Gastroesophageal sphincter (tissue), 4 donors: ENCODE data around the gene ARF1. TPM values are rescaled to one million over a fixed set of nuclear protein-coding genes. Genes with fewer than 3 reads are reported as not detected.

Experiments
- ATAC-seq: fragments of 150-250 bp; one replicate; pipeline ENCODE4 v1.9.1; 2016; ENCODE audit warnings: mild to moderate bottlenecking, moderate library complexity
- H3K27ac ChIP-seq, 4 donors: fragments of 200-600 bp; sonication (generic) in 3 of 4; 1 replicate in 3 of 4; 2 replicates in 1 of 4; pipeline ENCODE4 v1.5.1; 2016 to 2019
- H3K27me3 ChIP-seq: fragments of 200-600 bp; sonication (generic); one replicate; pipeline ENCODE4 v1.5.1; 2019
- H3K36me3 ChIP-seq, 2 donors: fragments of 200-600 bp; sonication (generic); one replicate each; pipeline ENCODE4 v1.5.1; 2019; ENCODE audit warnings: control low read depth in 1 of 2
- H3K4me1 ChIP-seq, 3 donors: fragments of 200-600 bp; sonication (generic); 1 replicate in 2 of 3; 2 replicates in 1 of 3; pipeline ENCODE4 v1.5.1; 2016 to 2019; ENCODE audit warnings: control low read depth in 2 of 3
- H3K4me3 ChIP-seq, 2 donors: fragments of 200-600 bp; sonication (generic); one replicate each; pipeline ENCODE4 v1.5.1; 2019; ENCODE audit warnings: mild to moderate bottlenecking in 1 of 2, moderate library complexity in 1 of 2
- H3K9me3 ChIP-seq, 3 donors: fragments of 200-600 bp; sonication (generic); one replicate each; pipeline ENCODE4 v1.5.1; 2017 to 2019; ENCODE audit warnings: control low read depth in 2 of 3
- CTCF ChIP-seq, 4 experiments: fragments of 200-600 bp in 2 of 4; fragments of 450-650 bp in 2 of 4; sonication (generic) in 1 of 4; IDR thresholded peaks; one replicate each; pipeline ENCODE4 v1.5.1; 2017 to 2019; ENCODE audit warnings: antibody characterized with exemption in 4 of 4, mild to moderate bottlenecking in 2 of 4, moderate library complexity in 2 of 4
- EP300 ChIP-seq: sonication (generic); formaldehyde crosslinking; IDR thresholded peaks from one replicate; pipeline ENCODE4 v1.6.1; 2017; ENCODE audit warnings: antibody characterized with exemption, mild to moderate bottlenecking
- POLR2A ChIP-seq, 2 donors: fragments of 450-650 bp; IDR thresholded peaks; one replicate each; pipeline ENCODE4 v1.6.1; 2017; ENCODE audit warnings: antibody characterized with exemption in 2 of 2, mild to moderate bottlenecking in 2 of 2, moderate library complexity in 1 of 2
- POLR2AphosphoS5 ChIP-seq: sonication (generic); formaldehyde crosslinking; IDR thresholded peaks from one replicate; pipeline ENCODE4 v1.6.1; 2017; ENCODE audit warnings: antibody characterized with exemption
- WGBS, 2 donors: methylation state at CpG; one replicate each; pipeline ENCODE4 v1.1.5; 2018; ENCODE audit warnings: low coverage in 1 of 2; 5-methylcytosine and 5-hydroxymethylcytosine counted together
- total RNA-seq, 4 donors: library from RNA; depleted of rRNA; stranded (reverse); fragments of >200 nt; gene quantifications; one replicate each; pipeline ENCODE4 v1.1.0, GENCODE V29; 2016

Gene ARF1
- total RNA-seq, 4 donors from 2014 or later, result 256 to 385 (median 303) TPM

GRCh38 chr1:228105270-228105995, 22.9 kb downstream of the ARF1 start:
- H3K4me3 ChIP-seq, result no peak overlapping the region
- TF ChIP-seq EP300, result no peak
- peaks cover 3 to 58% (median 25%) of the 10 kb centered on the region in 3 donors for H3K4me1 ChIP-seq
- H3K9me3 ChIP-seq, result no peaks in the 10 kb centered on the region
- H3K36me3 ChIP-seq, result peaks cover 0 to 41% of the 10 kb centered on the region in 2 donors
- 66% methylated on average over 7 of the region's 9 CpGs; no CpG with 5 or more reads in 1 of the 2 donors for WGBS, 2 donors
- peak overlapping the region in 1 of 4 donors; percentile 11 for H3K27ac ChIP-seq
- H3K27me3 ChIP-seq, result no peaks in the 10 kb centered on the region
- no peak for ATAC-seq

GRCh38 chr1:228105996-228106799, 23.7 kb downstream of the ARF1 start:
- Histone ChIP-seq H3K4me1 (peaks cover 3 to 58% (median 25%) of the 10 kb centered on the region in 3 donors), H3K4me3 (no peak overlapping the region), H3K27me3 (no peaks in the 10 kb centered on the region), H3K9me3 (no peaks in the 10 kb centered on the region), H3K36me3 (peaks cover 0 to 33% of the 10 kb centered on the region in 2 donors), H3K27ac (no peak overlapping the region)
- 73% methylated on average over 3 of the region's 8 CpGs; no CpG with 5 or more reads in 1 of the 2 donors for WGBS, 2 donors
- ATAC-seq, result no peak
- TF ChIP-seq POLR2A (IDR thresholded peaks at IDR 0.05), result no peak
- no peak for TF ChIP-seq POLR2AphosphoS5
- TF ChIP-seq CTCF (IDR thresholded peaks at IDR 0.05), result no peak
- no peak for TF ChIP-seq EP300

GRCh38 chr1:228106800-228107054, 24.2 kb downstream of the ARF1 start:
- WGBS, 2 donors, result 75 to 100% methylated on average over 2 to 9 of the region's 9 CpGs
- Histone ChIP-seq H3K27me3 (no peaks in the 10 kb centered on the region), H3K4me3 (no peak overlapping the region), H3K36me3 (peaks cover 0 to 29% of the 10 kb centered on the region in 2 donors), H3K4me1 (peaks cover 3 to 52% (median 22%) of the 10 kb centered on the region in 3 donors), H3K27ac (no peak overlapping the region), H3K9me3 (no peaks in the 10 kb centered on the region)
- TF ChIP-seq POLR2A (IDR thresholded peaks at IDR 0.05), result no peak
- no peak for TF ChIP-seq CTCF (IDR thresholded peaks at IDR 0.05)
- TF ChIP-seq POLR2AphosphoS5, result no peak
- TF ChIP-seq EP300, result no peak
- ATAC-seq, result no peak

GRCh38 chr1:228107636-228108035, 25.1 kb downstream of the ARF1 start:
- H3K4me3 ChIP-seq, result no peak overlapping the region
- TF ChIP-seq POLR2AphosphoS5, result no peak
- TF ChIP-seq EP300, result no peak
- TF ChIP-seq POLR2A (IDR thresholded peaks at IDR 0.05), result no peak
- no peak for TF ChIP-seq CTCF (IDR thresholded peaks at IDR 0.05)
- no peaks in the 10 kb centered on the region for H3K9me3 ChIP-seq
- peak overlapping the region in 1 of 4 donors; percentile 94 for H3K27ac ChIP-seq
- WGBS, 2 donors, result 100% methylated on average over 1 of the region's 19 CpGs; no CpG with 5 or more reads in 1 of the 2 donors
- peaks cover 3 to 43% (median 16%) of the 10 kb centered on the region in 3 donors for H3K4me1 ChIP-seq
- no peak for ATAC-seq
- no peaks in the 10 kb centered on the region for H3K27me3 ChIP-seq
- peaks cover 0 to 29% of the 10 kb centered on the region in 2 donors for H3K36me3 ChIP-seq

GRCh38 chr1:228108055-228108690, 25.7 kb downstream of the ARF1 start:
- Histone ChIP-seq H3K36me3 (peaks cover 0 to 29% of the 10 kb centered on the region in 2 donors), H3K27me3 (no peaks in the 10 kb centered on the region), H3K27ac (peak overlapping the region; percentile 94 to 97 (median 95)), H3K9me3 (no peaks in the 10 kb centered on the region), H3K4me1 (peaks cover 3 to 43% (median 16%) of the 10 kb centered on the region in 3 donors), H3K4me3 (peak overlapping the region; percentile 89 to 93)
- TF ChIP-seq CTCF (IDR thresholded peaks at IDR 0.05), result no peak
- TF ChIP-seq EP300, result no peak
- no peak for TF ChIP-seq POLR2AphosphoS5
- no peak for TF ChIP-seq POLR2A (IDR thresholded peaks at IDR 0.05)
- 58 to 65% methylated on average over 5 to 7 of the region's 11 CpGs for WGBS, 2 donors
- ATAC-seq, result no peak
